ENCODE data around the gene RBM23. TPM values are rescaled to one million over a fixed set of nuclear protein-coding genes. Genes with fewer than 3 reads are reported as not detected.

RBM23 gene
- total and polyA plus RNA-seq, 2 donors (not counting 3 experiments of a cell fraction or from before 2014, with no cell fraction given): 67.7 to 68.9 TPM

DNA sequence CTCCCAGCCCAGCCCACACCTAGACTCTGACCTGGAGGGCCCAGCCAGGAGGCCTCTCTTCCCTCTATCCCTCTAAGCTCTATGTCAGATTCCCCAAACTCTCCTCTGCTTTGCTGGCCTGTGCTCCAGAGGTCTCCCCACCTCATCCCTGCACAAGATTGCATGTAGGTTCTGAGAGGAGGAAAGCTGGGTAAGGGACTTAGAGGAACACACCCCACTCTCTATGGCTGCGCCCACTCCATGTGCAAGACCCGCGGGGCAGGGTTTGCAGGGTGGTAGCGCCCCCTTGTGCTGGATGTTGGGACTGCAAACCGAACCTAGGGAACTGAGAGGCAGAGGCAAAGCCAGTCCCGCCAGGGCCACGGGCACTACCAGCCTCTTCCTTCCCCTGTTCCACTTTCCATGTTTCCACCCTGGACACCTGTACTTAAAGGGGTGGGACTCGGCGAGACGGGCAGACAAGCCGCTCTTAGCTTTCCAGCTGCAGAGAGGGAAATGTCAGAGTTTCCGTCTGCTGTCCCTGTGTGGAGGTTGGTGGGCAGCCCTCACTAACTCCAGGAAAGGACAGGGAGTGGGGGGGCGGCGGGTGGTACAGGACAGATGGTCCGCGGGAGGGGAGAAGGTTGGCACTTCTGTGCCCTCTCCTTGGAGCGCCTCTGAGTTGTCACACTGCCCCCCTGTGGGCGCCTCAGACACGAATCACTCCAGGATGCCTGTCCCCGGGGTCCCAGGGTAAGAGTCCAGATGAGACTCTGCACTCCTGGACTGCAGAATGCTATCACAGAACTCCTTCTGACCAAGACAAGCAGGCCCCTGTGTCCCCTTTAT lies 65.8 kb downstream of the RBM23 start:
- BruUV-seq (replicated peaks): no TSS peak
- TF ChIP-seq MYC (IDR thresholded peaks at IDR 0.05; ENCODE audit: low read depth, low read length) (peak; percentile 46), EZH2 (IDR thresholded peaks at IDR 0.05; ENCODE audit: borderline replicate concordance, low read depth, low read length, severe bottlenecking) (no peak)
- TF ChIP-seq, protein P1, sequence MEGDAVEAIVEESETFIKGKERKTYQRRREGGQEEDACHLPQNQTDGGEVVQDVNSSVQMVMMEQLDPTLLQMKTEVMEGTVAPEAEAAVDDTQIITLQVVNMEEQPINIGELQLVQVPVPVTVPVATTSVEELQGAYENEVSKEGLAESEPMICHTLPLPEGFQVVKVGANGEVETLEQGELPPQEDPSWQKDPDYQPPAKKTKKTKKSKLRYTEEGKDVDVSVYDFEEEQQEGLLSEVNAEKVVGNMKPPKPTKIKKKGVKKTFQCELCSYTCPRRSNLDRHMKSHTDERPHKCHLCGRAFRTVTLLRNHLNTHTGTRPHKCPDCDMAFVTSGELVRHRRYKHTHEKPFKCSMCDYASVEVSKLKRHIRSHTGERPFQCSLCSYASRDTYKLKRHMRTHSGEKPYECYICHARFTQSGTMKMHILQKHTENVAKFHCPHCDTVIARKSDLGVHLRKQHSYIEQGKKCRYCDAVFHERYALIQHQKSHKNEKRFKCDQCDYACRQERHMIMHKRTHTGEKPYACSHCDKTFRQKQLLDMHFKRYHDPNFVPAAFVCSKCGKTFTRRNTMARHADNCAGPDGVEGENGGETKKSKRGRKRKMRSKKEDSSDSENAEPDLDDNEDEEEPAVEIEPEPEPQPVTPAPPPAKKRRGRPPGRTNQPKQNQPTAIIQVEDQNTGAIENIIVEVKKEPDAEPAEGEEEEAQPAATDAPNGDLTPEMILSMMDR (IDR thresholded peaks at IDR 0.05; ENCODE audit: extremely low read depth in 1 of 2, insufficient read depth in 1 of 2, low read depth in 1 of 2, low read length in 2 of 2): peak; percentile 85 to 93
- H3K27me3 ChIP-seq (ENCODE audit: control insufficient read depth in 2 of 2, insufficient read depth in 2 of 2, low read length in 2 of 2): no peaks in the 10 kb centered on the region
- no peaks in the 10 kb centered on the region for H3K9me1 ChIP-seq (replicated peaks; ENCODE audit: control insufficient read depth, extremely low read depth, insufficient read depth, low read length)
- peak overlapping the region; percentile 93 for H2AFZ ChIP-seq (ENCODE audit: low read depth, low read length)
- no peaks in the 10 kb centered on the region for H3K36me3 ChIP-seq (ENCODE audit: control insufficient read depth in 2 of 2, extremely low read depth in 1 of 2, insufficient read depth in 2 of 2, low read length in 2 of 2)
- dilution Hi-C loops (cut with MboI; ENCODE audit: extremely low pct_ligation_motif_present, low sequenced_read_pairs): no loop called here
- no peaks in the 10 kb centered on the region for H4K20me1 ChIP-seq (replicated peaks; ENCODE audit: control insufficient read depth, extremely low read depth, insufficient read depth, low read length)
- DNase-seq (ENCODE audit: low read depth, low spot score): peak; percentile 85
- peak overlapping the region in 2 of 3 experiments; percentile 32 to 52 for H3K4me3 ChIP-seq (replicated peaks in 1 of 3; ENCODE audit: insufficient read depth in 1 of 3, low read depth in 1 of 3, low read length in 3 of 3)
- peaks cover 49% of the 10 kb centered on the region for H3K4me1 ChIP-seq (ENCODE audit: control insufficient read depth, extremely low read depth, insufficient read depth, low read length)
- H3K9me3 ChIP-seq (replicated peaks; ENCODE audit: control insufficient read depth, insufficient read depth, low read length): no peaks in the 10 kb centered on the region
- intact Hi-C loops (cut with micrococcal nuclease): loop anchor here (1.0 to 10.0 kb wide), 11 partner anchors 19 to 466 kb away; partner anchors contain the start of gene OXA1L
- peak overlapping the region; percentile 79 for H3K9ac ChIP-seq (replicated peaks; ENCODE audit: extremely low read depth, insufficient read depth, low read length)
- peak; percentile 95 for FAIRE-seq
- POLR2A ChIA-PET: interaction anchor here (0.9 to 1.0 kb wide), 2 partner anchors 30 to 31 kb away, joined by 5 read pairs; no protein-coding TSS in a partner anchor
- H3K27ac ChIP-seq (ENCODE audit: insufficient read depth, low read depth, low read length): peak overlapping the region; percentile 98
- CTCF ChIA-PET: interaction anchor here (0.7 to 10.2 kb wide), 28 partner anchors 10 to 464 kb away, joined by 3 to 313 read pairs (median 4); partner anchors contain the start of genes LRP10, MMP14, MRPL52 and OXA1L
- H3K4me2 ChIP-seq (ENCODE audit: insufficient read depth, low read length): peak overlapping the region; percentile 87
- H3K79me2 ChIP-seq (ENCODE audit: control insufficient read depth, insufficient read depth, low read length): no peaks in the 10 kb centered on the region

All from endothelial cell of umbilical vein (primary cell).